Hypothalamus (tissue), 51 donors: ENCODE results near the gene APOLD1.
A peak's percentile ranks its signal among the peaks of the same experiment; 100 is the strongest.
"Not testable (repeated sequence)": the region's sequence is repeated elsewhere in the genome, so short reads cannot be mapped to it uniquely, and the experiment has no call there.

Source experiments
- DNase-seq, 51 donors: peaks; one replicate each; lab custom pipeline; 2025; lab: John Stamatoyannopoulos, UW

The APOLD1 gene

GRCh38 chr12:12784911-12785814 is at the start of gene APOLD1:
Gene APOLD1 (plus strand): TSS chr12:12785659. CDS start chr12:12785692, 33 bp downstream.
- DNase-seq, result no peak

- DNase-seq, result peak in 5 of 51 donors; percentile 11 to 59 (median 13)
These were observed 48.4 kb upstream of the APOLD1 start for GRCh38 chr12:12736759-12737676.

GRCh38 chr12:12738152-12738551 is 47.3 kb upstream of the APOLD1 start:
- not testable (repeated sequence) for DNase-seq

- DNase-seq, result no peak
These were observed 43.8 kb upstream of the APOLD1 start for GRCh38 chr12:12741660-12742059.

GRCh38 chr12:12744546-12745305 is 40.7 kb upstream of the APOLD1 start:
- DNase-seq, result no peak

- no peak for DNase-seq
These were observed 39.8 kb upstream of the APOLD1 start for GRCh38 chr12:12745576-12746211.

- no peak for DNase-seq
These were observed 38.2 kb upstream of the APOLD1 start for GRCh38 chr12:12747278-12747677.

- no peak for DNase-seq
These were observed 37.4 kb upstream of the APOLD1 start for GRCh38 chr12:12748044-12748443.

GRCh38 chr12:12749433-12749832 is 36.0 kb upstream of the APOLD1 start:
- DNase-seq, result peak in 19 of 51 donors; percentile 4 to 36 (median 17)

- no peak for DNase-seq
These were observed 29.5 kb upstream of the APOLD1 start for GRCh38 chr12:12755923-12756322.

- DNase-seq, result no peak
These were observed 28.3 kb upstream of the APOLD1 start for GRCh38 chr12:12757121-12757520.

- no peak for DNase-seq
These were observed 26.1 kb upstream of the APOLD1 start for GRCh38 chr12:12759234-12759915.

GRCh38 chr12:12764824-12765223 is 20.6 kb upstream of the APOLD1 start:
- DNase-seq, result no peak

GRCh38 chr12:12770262-12770661 is 15.2 kb upstream of the APOLD1 start:
- no peak for DNase-seq

- no peak for DNase-seq
These were observed 10.7 kb upstream of the APOLD1 start for GRCh38 chr12:12774791-12775190.

GRCh38 chr12:12776261-12776660 is 9.2 kb upstream of the APOLD1 start:
- DNase-seq, result no peak

GRCh38 chr12:12777092-12777491 is 8.4 kb upstream of the APOLD1 start:
- DNase-seq, result no peak

- DNase-seq, result no peak
These were observed 6.5 kb upstream of the APOLD1 start for GRCh38 chr12:12779007-12779406.

- DNase-seq, result no peak
These were observed 5.9 kb upstream of the APOLD1 start for GRCh38 chr12:12779529-12779928.
